ENCODE measurements around the gene TRAPPC12. TPM values are rescaled to one million over a fixed set of nuclear protein-coding genes. Genes with fewer than 3 reads are reported as not detected.

TRAPPC12 gene
- total RNA-seq, 1 donor from 2014 or later: 89.8 TPM

- H3K36me3 ChIP-seq: peaks cover 61% of the 10 kb centered on the region
- no peak overlapping the region for H3K27ac ChIP-seq
- no peaks in the 10 kb centered on the region for H3K27me3 ChIP-seq
- ATAC-seq (no peak), DNase-seq (no peak)
- TF ChIP-seq CTCF (IDR thresholded peaks at IDR 0.05): no peak
- H3K4me3 ChIP-seq: no peak overlapping the region
- no peaks in the 10 kb centered on the region for H3K4me1 ChIP-seq
- intact Hi-C loops (cut with DNase I): no loop called here
- no peaks in the 10 kb centered on the region for H3K9me3 ChIP-seq
These were observed 96.3 kb downstream of the TRAPPC12 start for GRCh38 chr2:3475771-3476170.

- peaks cover 55% of the 10 kb centered on the region for H3K36me3 ChIP-seq
- H3K4me1 ChIP-seq: no peaks in the 10 kb centered on the region
- H3K27me3 ChIP-seq: no peaks in the 10 kb centered on the region
- TF ChIP-seq CTCF (IDR thresholded peaks at IDR 0.05): no peak
- H3K27ac ChIP-seq: no peak overlapping the region
- intact Hi-C loops (cut with DNase I): no loop called here
- no peaks in the 10 kb centered on the region for H3K9me3 ChIP-seq
- no peak for ATAC-seq
- H3K4me3 ChIP-seq: no peak overlapping the region
- DNase-seq: no peak
These were observed 97.0 kb downstream of the TRAPPC12 start for GRCh38 chr2:3476321-3476984.

GRCh38 chr2:3476985-3477327 is 97.5 kb downstream of the TRAPPC12 start:
- no peak for ATAC-seq
- Histone ChIP-seq H3K27ac (no peak overlapping the region), H3K9me3 (no peaks in the 10 kb centered on the region), H3K27me3 (no peaks in the 10 kb centered on the region), H3K36me3 (peaks cover 50% of the 10 kb centered on the region), H3K4me3 (no peak overlapping the region), H3K4me1 (no peaks in the 10 kb centered on the region)
- intact Hi-C loops (cut with DNase I): no loop called here
- no peak for TF ChIP-seq CTCF (IDR thresholded peaks at IDR 0.05)
- no peak for DNase-seq

GRCh38 chr2:3478846-3479385 is 99.4 kb downstream of the TRAPPC12 start:
- H3K4me3 ChIP-seq: no peak overlapping the region
- peaks cover 39% of the 10 kb centered on the region for H3K36me3 ChIP-seq
- no peaks in the 10 kb centered on the region for H3K27me3 ChIP-seq
- no peaks in the 10 kb centered on the region for H3K9me3 ChIP-seq
- TF ChIP-seq CTCF (IDR thresholded peaks at IDR 0.05): no peak
- intact Hi-C loops (cut with DNase I): no loop called here
- DNase-seq: no peak
- H3K27ac ChIP-seq: no peak overlapping the region
- H3K4me1 ChIP-seq: no peaks in the 10 kb centered on the region
- no peak for ATAC-seq

- H3K27ac ChIP-seq: no peak overlapping the region
- intact Hi-C loops (cut with DNase I): no loop called here
- no peak for TF ChIP-seq CTCF (IDR thresholded peaks at IDR 0.05)
- H3K9me3 ChIP-seq: no peaks in the 10 kb centered on the region
- DNase-seq: no peak
- H3K36me3 ChIP-seq: peaks cover 35% of the 10 kb centered on the region
- H3K4me3 ChIP-seq: no peak overlapping the region
- ATAC-seq: no peak
- H3K27me3 ChIP-seq: no peaks in the 10 kb centered on the region
- no peaks in the 10 kb centered on the region for H3K4me1 ChIP-seq
These were observed 100.2 kb downstream of the TRAPPC12 start for GRCh38 chr2:3479430-3480320.
